NB4 (cell line): ENCODE data around the gene LCT.

Experiments
- CTCF ChIP-seq: IDR thresholded peaks from one replicate; pipeline ENCODE4 v1.5.1; 2012; ENCODE audit warnings: low read depth, low read length
- MAX ChIP-seq: IDR thresholded peaks from 2 replicates; pipeline ENCODE4 v1.6.1; 2011; ENCODE audit warnings: low read depth, low read length
- POLR2A ChIP-seq: IDR thresholded peaks from 2 replicates; pipeline ENCODE4 v1.6.1; 2011; ENCODE audit warnings: mild to moderate bottlenecking; ENCODE audit not compliant: insufficient read length; ENCODE audit errors: extremely low read depth

DNA sequence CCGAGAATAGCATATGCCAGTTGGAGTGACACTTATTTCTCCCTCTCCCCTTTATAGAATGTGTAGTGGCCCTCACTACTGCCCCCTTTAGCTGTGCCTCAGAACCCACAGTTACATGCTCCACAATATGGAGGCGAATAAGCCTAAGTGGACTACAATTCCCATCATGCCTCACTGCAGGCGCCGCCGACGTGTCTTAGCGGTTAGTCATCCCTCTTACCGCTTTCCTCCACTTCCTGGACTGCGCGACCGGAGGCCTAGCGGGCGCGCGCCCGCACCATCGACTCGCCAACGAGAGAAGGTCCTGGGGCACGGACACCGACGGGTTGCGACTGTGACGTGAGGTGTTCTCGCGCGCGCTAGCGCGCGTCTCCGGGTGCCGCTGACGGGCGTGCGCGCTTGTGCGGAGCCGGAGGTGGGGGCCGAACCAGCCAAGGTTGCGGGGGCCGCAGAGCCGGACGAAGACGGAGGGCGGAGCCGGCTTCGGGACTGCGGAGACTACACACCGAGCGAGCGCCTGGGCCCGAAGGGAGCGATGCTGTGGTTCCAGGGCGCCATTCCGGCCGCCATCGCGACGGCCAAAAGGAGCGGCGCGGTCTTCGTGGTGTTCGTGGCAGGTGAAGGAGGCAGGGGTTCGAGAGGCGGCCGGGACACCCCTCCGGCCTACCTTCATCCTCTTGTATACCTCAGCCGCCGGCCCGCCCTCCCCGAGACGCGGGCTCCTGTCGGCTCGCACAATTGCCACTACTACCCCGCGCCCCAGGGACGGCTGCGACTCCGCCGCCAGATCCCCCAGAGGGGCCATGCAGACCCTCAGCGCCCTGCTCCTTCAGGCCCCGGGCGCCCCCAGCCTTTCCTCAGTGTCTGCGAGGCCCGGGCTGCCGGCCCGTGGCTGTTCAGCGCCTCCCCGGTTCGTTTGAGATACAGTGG, 95.3 kb downstream of the LCT start, which contains the start of gene UBXN4:
- TF ChIP-seq CTCF (peak; percentile 75), POLR2A (peak; percentile 78), MAX (no peak; the same call in 1 of the 2 replicates)
